ENCODE results near the gene ZNF213.

The ZNF213 gene

GRCh38 chr16:3148256-3149192, 13.7 kb downstream of the ZNF213 start:
- peaks cover 11% of the 10 kb centered on the region for H3K4me1 ChIP-seq (ENCODE audit: control insufficient read depth, insufficient read depth, low read length, poor library complexity, severe bottlenecking)
- DNase-seq = no peak
- no peaks in the 10 kb centered on the region for H3K27me3 ChIP-seq (replicated peaks; ENCODE audit: control insufficient read depth, insufficient read depth, low read length, poor library complexity, severe bottlenecking)
- no peaks in the 10 kb centered on the region for H3K9me3 ChIP-seq (ENCODE audit: control insufficient read depth, low read length)
- H3K36me3 ChIP-seq (ENCODE audit: control insufficient read depth, insufficient read depth, low read length) = no peaks in the 10 kb centered on the region
- H3K4me3 ChIP-seq (ENCODE audit: insufficient read depth, low read depth, low read length, poor library complexity, severe bottlenecking) = no peak overlapping the region
- H3K27ac ChIP-seq (ENCODE audit: insufficient read depth, low read length, poor library complexity, severe bottlenecking) = no peak overlapping the region

- no peak for DNase-seq
- Histone ChIP-seq H3K9me3 (ENCODE audit: control insufficient read depth, low read length) (no peaks in the 10 kb centered on the region), H3K36me3 (ENCODE audit: control insufficient read depth, insufficient read depth, low read length) (no peaks in the 10 kb centered on the region), H3K4me3 (ENCODE audit: insufficient read depth, low read depth, low read length, poor library complexity, severe bottlenecking) (no peak overlapping the region), H3K27ac (ENCODE audit: insufficient read depth, low read length, poor library complexity, severe bottlenecking) (no peak overlapping the region), H3K4me1 (ENCODE audit: control insufficient read depth, insufficient read depth, low read length, poor library complexity, severe bottlenecking) (peaks cover 11% of the 10 kb centered on the region), H3K27me3 (replicated peaks; ENCODE audit: control insufficient read depth, insufficient read depth, low read length, poor library complexity, severe bottlenecking) (no peaks in the 10 kb centered on the region)
Measured at GRCh38 chr16:3149193-3149530, 14.3 kb downstream of the ZNF213 start.

DNA sequence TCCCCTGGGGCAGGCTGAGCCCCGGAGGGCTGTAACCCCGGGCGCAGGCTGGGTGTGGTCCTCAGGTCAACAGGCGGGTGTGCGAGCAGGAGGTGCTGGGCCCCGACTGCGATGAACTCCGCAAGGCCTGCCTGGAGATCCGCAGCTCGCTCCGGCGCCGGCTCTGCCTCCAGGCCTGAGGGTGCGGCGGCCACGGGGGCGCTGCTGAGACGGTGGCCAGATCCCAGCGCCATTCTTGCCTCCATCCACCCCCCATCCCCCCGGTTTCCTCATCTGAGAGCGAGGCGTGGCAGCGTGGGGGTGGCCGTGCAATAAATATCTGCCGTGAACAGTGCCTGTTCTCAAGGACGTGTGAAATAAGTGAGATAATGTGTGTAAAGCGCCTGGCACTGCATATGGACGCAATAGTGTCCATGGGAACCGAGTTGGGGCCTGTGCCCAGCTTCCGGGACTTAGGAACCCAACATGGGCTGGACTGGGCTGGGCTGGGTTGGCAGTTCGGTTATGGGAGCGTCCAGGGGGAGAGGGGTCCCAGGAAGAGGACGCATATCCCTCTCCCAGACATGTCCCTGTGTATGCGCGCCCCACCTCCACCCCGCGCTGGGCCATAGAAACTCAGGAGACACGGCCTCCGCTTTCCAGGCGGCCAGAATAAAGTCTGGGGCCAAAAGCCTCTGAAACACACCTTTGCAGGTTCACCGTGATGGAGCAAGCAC, 15.0 kb downstream of the ZNF213 start:
- peak overlapping the region; percentile 33 for H3K27ac ChIP-seq (ENCODE audit: insufficient read depth, low read length, poor library complexity, severe bottlenecking)
- DNase-seq = peak in 1 of 3 donors; percentile 20
- no peaks in the 10 kb centered on the region for H3K27me3 ChIP-seq (replicated peaks; ENCODE audit: control insufficient read depth, insufficient read depth, low read length, poor library complexity, severe bottlenecking)
- H3K4me1 ChIP-seq (ENCODE audit: control insufficient read depth, insufficient read depth, low read length, poor library complexity, severe bottlenecking) = peaks cover 11% of the 10 kb centered on the region
- no peaks in the 10 kb centered on the region for H3K9me3 ChIP-seq (ENCODE audit: control insufficient read depth, low read length)
- no peaks in the 10 kb centered on the region for H3K36me3 ChIP-seq (ENCODE audit: control insufficient read depth, insufficient read depth, low read length)
- peak overlapping the region; percentile 67 for H3K4me3 ChIP-seq (ENCODE audit: insufficient read depth, low read depth, low read length, poor library complexity, severe bottlenecking)

GRCh38 chr16:3150346-3151218, 15.8 kb downstream of the ZNF213 start:
- Histone ChIP-seq H3K27ac (ENCODE audit: insufficient read depth, low read length, poor library complexity, severe bottlenecking) (peak overlapping the region; percentile 63), H3K27me3 (replicated peaks; ENCODE audit: control insufficient read depth, insufficient read depth, low read length, poor library complexity, severe bottlenecking) (no peaks in the 10 kb centered on the region), H3K36me3 (ENCODE audit: control insufficient read depth, insufficient read depth, low read length) (no peaks in the 10 kb centered on the region), H3K4me3 (ENCODE audit: insufficient read depth, low read depth, low read length, poor library complexity, severe bottlenecking) (peak overlapping the region; percentile 67), H3K4me1 (ENCODE audit: control insufficient read depth, insufficient read depth, low read length, poor library complexity, severe bottlenecking) (peaks cover 11% of the 10 kb centered on the region), H3K9me3 (ENCODE audit: control insufficient read depth, low read length) (no peaks in the 10 kb centered on the region)
- DNase-seq = peak; percentile 94 to 98 (median 94)

- Histone ChIP-seq H3K27ac (ENCODE audit: insufficient read depth, low read length, poor library complexity, severe bottlenecking) (no peak overlapping the region), H3K4me1 (ENCODE audit: control insufficient read depth, insufficient read depth, low read length, poor library complexity, severe bottlenecking) (peaks cover 11% of the 10 kb centered on the region)
Measured at GRCh38 chr16:3152027-3152276, 17.1 kb downstream of the ZNF213 start.

DNA sequence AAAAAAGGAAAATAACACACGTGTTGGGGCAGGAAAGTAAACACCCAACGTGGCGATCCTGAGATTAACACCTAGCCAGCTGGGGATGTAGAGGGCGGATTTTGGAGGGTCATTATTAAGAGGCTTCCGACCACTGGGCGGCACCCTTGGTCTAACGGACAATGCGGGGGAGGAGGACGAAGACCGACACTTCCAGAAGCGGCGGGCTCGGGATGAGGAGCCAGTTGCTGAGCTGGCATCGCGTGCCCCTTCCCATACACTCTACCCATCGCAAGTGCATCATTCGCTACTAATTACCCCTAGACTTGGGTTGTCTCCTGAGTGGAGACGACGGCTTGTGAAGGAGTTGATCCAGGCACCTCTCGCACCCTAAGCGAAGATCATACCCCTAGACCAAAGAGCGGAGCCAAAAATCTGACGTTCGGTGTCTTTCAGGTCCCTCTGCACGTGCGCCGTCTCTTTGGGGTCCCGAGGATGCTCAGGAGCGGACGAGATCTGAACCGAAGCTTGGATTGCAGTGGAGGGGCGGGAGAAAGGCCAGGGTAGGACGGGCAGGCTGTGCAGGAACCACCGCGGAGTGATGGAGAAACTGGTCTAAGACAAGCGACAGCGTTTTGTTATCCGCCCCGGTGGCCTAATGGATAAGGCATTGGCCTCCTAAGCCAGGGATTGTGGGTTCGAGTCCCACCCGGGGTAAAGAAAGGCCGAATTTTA, 17.6 kb downstream of the ZNF213 start:
- no peaks in the 10 kb centered on the region for H3K36me3 ChIP-seq (ENCODE audit: control insufficient read depth, insufficient read depth, low read length)
- H3K4me3 ChIP-seq (ENCODE audit: insufficient read depth, low read depth, low read length, poor library complexity, severe bottlenecking) = peak overlapping the region; percentile 24
- peaks cover 11% of the 10 kb centered on the region for H3K4me1 ChIP-seq (ENCODE audit: control insufficient read depth, insufficient read depth, low read length, poor library complexity, severe bottlenecking)
- H3K27me3 ChIP-seq (replicated peaks; ENCODE audit: control insufficient read depth, insufficient read depth, low read length, poor library complexity, severe bottlenecking) = no peaks in the 10 kb centered on the region
- H3K27ac ChIP-seq (ENCODE audit: insufficient read depth, low read length, poor library complexity, severe bottlenecking) = peak overlapping the region; percentile 7
- no peaks in the 10 kb centered on the region for H3K9me3 ChIP-seq (ENCODE audit: control insufficient read depth, low read length)
- DNase-seq = peak; percentile 53 to 55 (median 54)

More at GRCh38 chr16:3152027-3152276, 17.1 kb downstream of the ZNF213 start:
- H3K27me3 ChIP-seq (replicated peaks; ENCODE audit: control insufficient read depth, insufficient read depth, low read length, poor library complexity, severe bottlenecking) = no peaks in the 10 kb centered on the region
- no peaks in the 10 kb centered on the region for H3K9me3 ChIP-seq (ENCODE audit: control insufficient read depth, low read length)
- H3K4me3 ChIP-seq (ENCODE audit: insufficient read depth, low read depth, low read length, poor library complexity, severe bottlenecking) = peak overlapping the region; percentile 24
- DNase-seq = no peak
- H3K36me3 ChIP-seq (ENCODE audit: control insufficient read depth, insufficient read depth, low read length) = no peaks in the 10 kb centered on the region

DNA sequence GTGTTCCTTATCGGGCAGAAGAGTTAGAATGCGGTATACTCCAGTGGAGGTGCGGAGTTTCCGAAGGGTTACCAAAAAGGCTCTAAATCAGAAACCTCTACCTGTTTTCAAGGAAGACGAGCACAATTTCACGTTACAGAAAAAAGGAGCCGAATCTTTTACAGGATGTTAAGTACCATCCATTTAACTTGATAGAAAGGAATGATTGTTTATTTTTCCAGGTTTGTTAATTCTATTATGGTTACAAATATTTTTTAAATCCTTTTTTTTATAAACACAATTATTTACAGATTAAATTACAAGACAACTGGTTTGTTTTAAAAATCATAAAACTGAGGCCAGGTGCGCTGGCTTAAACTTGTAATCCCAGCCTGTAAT, 18.2 kb downstream of the ZNF213 start:
- peaks cover 13% of the 10 kb centered on the region for H3K4me1 ChIP-seq (ENCODE audit: control insufficient read depth, insufficient read depth, low read length, poor library complexity, severe bottlenecking)
- peak overlapping the region; percentile 7 for H3K27ac ChIP-seq (ENCODE audit: insufficient read depth, low read length, poor library complexity, severe bottlenecking)
- no peaks in the 10 kb centered on the region for H3K27me3 ChIP-seq (replicated peaks; ENCODE audit: control insufficient read depth, insufficient read depth, low read length, poor library complexity, severe bottlenecking)
- DNase-seq = no peak
- H3K36me3 ChIP-seq (ENCODE audit: control insufficient read depth, insufficient read depth, low read length) = no peaks in the 10 kb centered on the region
- H3K4me3 ChIP-seq (ENCODE audit: insufficient read depth, low read depth, low read length, poor library complexity, severe bottlenecking) = no peak overlapping the region
- H3K9me3 ChIP-seq (ENCODE audit: control insufficient read depth, low read length) = no peaks in the 10 kb centered on the region

- peaks cover 7% of the 10 kb centered on the region for H3K4me1 ChIP-seq (ENCODE audit: control insufficient read depth, insufficient read depth, low read length, poor library complexity, severe bottlenecking)
Measured at GRCh38 chr16:3155181-3155580, 20.4 kb downstream of the ZNF213 start.

GRCh38 chr16:3155972-3156371, 21.1 kb downstream of the ZNF213 start:
- Histone ChIP-seq H3K9me3 (ENCODE audit: control insufficient read depth, low read length) (no peaks in the 10 kb centered on the region), H3K27me3 (replicated peaks; ENCODE audit: control insufficient read depth, insufficient read depth, low read length, poor library complexity, severe bottlenecking) (no peaks in the 10 kb centered on the region), H3K27ac (ENCODE audit: insufficient read depth, low read length, poor library complexity, severe bottlenecking) (no peak overlapping the region), H3K4me1 (ENCODE audit: control insufficient read depth, insufficient read depth, low read length, poor library complexity, severe bottlenecking) (peaks cover 4% of the 10 kb centered on the region), H3K4me3 (ENCODE audit: insufficient read depth, low read depth, low read length, poor library complexity, severe bottlenecking) (no peak overlapping the region), H3K36me3 (ENCODE audit: control insufficient read depth, insufficient read depth, low read length) (no peaks in the 10 kb centered on the region)
- no peak for DNase-seq

More at GRCh38 chr16:3155181-3155580, 20.4 kb downstream of the ZNF213 start:
- DNase-seq = no peak
- Histone ChIP-seq H3K4me3 (ENCODE audit: insufficient read depth, low read depth, low read length, poor library complexity, severe bottlenecking) (no peak overlapping the region), H3K9me3 (ENCODE audit: control insufficient read depth, low read length) (no peaks in the 10 kb centered on the region), H3K27ac (ENCODE audit: insufficient read depth, low read length, poor library complexity, severe bottlenecking) (no peak overlapping the region), H3K27me3 (replicated peaks; ENCODE audit: control insufficient read depth, insufficient read depth, low read length, poor library complexity, severe bottlenecking) (no peaks in the 10 kb centered on the region), H3K36me3 (ENCODE audit: control insufficient read depth, insufficient read depth, low read length) (no peaks in the 10 kb centered on the region)

All from effector memory CD4-positive, alpha-beta T cell (primary cell).